Measurements from ENCODE around the gene CFAP74.
"Not testable (repeated sequence)": the region's sequence is repeated elsewhere in the genome, so short reads cannot be mapped to it uniquely, and the experiment has no call there.

CFAP74 gene

DNA sequence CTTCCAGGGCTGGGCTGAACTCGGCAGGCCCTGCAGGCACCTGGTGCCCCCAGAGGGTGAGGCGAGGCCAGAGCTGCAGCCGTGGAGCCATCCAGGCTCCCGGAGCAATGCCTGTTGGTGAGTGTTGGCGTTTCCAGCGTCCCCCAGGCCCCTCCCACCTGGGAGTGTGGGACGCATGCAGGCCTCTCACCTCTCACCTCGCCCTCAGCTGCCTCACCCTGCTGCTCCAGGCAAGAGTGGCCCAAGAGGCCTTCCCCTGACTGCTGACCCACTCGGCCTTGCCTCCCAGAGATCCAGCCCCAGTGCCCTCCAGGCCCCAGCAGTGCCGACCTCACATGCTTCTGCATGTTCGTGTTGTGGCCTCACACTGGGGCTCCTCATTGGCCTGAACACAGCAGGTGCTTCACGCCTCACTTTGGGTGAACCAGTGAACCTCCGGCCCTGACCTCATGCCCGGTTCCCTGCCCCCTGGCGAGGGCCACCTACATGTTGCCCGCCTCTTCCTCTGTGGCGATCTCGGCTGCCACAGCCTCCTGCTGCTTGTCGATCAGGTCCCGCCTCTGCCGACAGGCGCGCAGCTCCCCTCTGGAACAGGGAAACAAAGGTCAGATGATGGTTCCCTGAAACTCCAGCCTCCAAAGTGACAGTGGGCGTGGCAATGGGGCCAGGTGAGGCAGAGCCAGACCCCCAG lies 17.0 kb downstream of the CFAP74 start:
- FAIRE-seq: no peak

DNA sequence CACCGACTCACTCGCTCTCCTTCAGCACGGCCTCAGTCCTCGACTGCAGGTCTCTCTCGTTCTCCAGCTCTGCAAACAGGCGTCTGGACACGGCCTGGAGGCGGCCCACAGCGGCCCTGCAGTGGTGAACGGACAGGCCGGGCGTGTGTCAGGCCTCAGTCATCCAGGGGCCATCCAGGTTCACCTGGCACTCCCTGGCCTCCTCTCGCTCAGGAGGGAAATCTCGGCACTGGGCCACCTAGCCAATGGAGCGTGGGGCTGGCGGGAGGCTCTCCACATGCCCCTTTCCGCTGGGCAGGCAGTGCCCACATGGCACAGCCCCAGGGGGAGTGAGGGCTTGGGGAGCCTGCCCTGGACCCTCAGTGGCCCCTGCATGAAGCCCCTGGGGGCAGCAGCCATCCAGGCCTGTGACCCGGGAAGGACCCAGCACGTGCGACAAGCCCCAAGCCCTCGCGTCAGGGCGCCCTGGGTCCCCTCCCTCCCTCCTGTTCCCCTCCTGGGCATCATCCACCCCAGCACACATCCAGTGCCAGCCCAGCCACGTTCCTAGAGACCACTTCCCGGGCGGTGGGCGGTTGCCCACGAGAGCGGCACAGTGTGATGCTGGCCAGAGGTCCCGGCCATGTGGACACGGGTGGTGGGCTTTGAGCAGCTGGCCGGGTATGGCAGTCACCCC lies 18.1 kb downstream of the CFAP74 start:
- no peak for FAIRE-seq

DNA sequence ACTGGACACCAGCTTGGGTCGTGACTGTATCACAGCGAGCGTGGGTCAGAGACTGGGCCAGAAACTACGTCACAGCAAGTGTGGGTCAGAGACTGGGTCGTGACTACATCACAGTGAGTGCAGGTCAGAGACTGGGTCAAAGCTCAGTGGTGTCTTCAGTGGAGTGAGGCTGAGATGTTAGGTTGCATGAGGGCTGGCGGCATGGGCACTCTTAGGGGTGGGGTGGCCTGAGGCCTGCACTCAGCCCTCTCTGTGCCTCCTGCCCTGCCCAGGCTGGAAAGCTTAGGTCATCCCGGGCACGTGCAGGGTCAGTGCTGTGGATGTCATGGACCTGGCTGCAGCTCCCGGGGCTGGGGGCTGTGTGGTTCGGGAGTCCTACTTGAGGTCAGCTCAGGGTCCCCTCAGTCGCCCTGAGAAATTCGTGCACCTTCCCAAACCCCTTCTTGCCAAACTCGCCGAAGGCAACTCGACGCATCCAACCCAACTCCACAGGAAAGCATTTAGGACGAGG lies 19.0 kb downstream of the CFAP74 start:
- FAIRE-seq: no peak

DNA sequence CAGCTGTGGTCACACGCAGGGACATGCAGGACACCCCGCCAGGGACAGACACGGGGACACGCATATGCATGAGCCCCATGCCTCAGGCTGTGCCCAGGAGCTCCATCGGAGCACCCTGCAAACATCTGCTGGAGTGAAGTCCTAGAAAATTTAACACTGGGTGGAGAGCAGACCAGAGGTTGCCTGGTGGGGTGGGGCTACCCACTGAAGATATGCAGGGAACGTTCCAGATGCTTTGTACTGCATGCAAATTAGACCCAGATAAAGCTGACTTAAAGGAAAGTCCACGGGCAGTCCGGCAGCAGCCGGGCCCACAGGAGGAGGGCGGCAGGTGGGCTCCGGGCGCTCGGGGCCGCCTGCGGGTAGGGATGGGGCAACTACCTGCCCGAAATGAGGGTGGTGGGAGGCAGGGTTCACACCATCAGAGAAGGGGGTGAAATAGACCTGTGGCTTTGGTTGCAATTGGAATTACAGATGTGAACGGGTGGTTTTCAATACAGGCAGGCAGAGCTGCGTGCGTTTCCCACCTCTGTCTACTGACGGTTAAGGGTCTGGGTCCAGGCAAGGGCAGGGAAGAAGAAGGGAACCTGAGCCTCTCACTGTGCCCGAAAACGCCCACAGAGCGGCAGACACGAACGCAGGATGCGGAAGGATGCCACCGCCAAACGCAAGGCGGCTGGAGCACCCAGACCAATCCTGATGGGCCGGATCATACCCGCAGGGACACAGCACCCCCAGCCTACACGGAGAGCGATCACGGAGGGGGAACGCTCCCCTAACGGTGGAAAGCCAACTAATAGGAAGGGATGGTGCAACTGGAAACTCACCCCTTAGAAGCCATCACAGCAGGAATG lies 21.0 kb downstream of the CFAP74 start:
- FAIRE-seq: no peak

DNA sequence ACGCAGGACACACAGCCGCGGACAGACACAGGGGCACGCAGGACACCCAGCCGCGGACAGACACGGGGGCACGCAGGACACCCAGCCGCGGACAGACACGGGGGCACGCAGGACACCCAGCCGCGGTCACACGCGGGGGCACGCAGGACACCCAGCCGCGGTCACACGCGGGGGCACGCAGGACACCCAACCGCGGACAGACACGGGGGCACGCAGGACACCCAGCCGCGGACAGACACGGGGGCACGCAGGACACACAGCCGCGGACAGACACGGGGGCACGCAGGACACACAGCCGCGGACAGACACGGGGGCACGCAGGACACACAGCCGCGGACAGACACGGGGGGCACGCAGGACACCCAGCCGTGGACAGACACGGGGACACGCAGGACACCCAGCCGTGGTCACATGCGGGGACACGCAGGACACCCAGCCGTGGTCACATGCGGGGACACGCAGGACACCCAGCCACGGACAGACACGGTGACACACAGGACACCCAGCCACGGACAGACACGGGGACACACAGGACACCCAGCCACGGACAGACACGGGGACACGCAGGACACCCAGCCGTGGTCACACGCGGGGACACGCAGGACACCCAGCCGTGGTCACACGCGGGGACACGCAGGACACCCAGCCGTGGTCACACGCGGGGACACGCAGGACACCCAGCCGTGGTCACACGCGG lies 21.8 kb downstream of the CFAP74 start:
- FAIRE-seq: not testable (repeated sequence)

DNA sequence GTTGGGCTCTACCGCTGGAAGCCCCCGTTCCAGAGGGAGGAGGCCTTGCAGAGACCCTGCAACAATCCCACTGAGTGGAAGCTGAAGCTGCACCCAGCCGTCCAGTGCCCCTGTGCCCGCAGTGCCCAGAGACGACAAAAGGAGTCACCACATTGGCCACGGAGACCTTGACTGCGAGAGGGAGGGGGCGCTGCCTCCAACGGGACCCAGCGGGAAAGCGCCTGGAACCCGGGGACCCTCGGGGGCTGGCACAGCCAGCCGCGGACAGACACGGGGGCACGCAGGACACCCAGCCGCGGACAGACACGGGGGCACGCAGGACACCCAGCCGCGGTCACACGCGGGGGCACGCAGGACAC lies 22.5 kb downstream of the CFAP74 start:
- no peak for FAIRE-seq

DNA sequence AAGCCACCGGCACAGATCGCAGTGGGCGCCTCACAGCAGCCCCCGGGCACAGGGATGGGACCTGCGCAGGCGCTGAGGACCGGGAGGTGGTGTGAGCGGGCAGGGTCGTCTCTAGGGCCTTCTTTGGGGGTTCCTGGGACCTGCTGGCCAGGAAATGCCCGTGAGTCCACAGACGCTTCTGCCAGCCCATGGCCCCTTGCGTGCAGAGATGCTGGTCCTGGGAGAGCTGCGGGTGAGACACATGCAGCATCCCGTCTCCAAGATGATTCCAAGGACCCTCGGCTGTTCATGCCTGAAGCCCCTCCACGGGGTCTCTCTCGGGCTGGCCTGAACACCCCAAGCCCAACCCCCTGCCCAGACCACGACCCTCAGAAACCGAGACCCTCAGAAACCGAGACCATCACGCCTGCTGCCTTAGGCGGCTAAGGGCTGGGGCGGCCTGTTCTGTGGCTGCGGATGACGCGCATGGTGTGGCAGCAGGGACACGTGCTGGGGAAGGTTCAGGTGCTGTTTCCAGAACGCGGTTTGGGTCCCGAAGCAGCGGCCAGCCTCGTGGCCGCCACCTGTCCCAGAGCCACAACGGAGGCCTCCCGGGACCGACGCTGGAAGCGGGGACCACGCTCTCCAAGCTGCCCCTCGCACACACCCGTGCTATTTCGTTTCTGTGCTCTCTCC lies 23.0 kb downstream of the CFAP74 start:
- no peak for FAIRE-seq

DNA sequence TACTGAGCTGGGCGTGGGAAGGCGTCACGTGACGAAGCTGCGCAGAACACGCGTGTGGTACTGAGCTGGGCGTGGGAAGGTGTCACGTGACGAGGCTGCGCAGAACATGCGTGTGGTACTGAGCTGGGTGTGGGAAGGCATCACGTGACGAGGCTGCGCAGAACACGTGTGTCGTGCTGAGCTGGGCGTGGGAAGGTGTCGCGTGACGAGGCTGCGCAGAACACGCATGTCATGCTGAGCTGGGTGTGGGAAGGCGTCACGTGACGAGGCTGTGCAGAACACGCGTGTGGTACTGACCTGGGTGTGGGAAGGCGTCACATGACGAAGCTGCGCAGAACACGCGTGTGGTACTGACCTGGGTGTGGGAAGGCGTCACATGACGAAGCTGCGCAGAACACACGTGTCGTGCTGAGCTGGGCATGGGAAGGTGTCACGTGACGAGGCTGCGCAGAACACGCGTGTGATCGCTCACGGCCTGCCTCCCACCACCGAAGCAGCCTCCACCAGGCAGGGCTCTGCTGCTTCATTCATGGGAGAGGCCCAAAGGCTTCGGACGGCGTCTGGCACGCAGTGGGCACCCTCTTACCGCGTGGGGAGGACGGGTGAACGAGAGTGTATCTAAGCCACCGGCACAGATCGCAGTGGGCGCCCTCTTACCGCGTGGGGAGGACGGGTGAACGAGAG lies 24.0 kb downstream of the CFAP74 start:
- no peak for FAIRE-seq

DNA sequence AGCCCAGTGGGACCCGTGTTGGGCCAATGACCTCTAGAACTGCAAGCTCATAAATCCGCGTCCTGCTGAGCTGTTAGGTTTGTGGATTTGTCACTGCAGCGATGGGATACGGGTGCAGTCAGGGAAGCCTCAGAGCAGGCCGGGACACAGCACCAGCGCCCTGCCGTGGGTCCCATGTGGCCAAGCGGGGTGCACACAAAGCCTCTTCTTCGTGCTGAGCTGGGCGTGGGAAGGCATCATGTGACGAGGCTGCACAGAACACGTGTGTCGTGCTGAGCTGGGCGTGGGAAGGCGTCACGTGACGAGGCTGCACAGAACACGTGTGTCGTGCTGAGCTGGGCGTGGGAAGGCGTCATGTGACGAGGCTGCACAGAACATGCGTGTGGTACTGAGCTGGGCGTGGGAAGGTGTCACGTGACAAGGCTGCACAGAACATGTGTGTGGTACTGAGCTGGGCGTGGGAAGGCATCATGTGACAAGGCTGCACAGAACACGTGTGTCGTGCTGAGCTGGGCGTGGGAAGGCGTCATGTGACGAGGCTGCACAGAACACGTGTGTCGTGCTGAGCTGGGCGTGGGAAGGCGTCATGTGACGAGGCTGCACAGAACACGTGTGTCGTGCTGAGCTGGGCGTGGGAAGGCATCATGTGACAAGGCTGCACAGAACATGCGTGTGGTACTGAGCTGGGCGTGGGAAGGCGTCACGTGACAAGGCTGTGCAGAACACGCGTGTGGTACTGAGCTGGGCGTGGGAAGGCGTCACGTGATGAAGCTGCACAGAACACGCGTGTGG lies 24.7 kb downstream of the CFAP74 start:
- not testable (repeated sequence) for FAIRE-seq

DNA sequence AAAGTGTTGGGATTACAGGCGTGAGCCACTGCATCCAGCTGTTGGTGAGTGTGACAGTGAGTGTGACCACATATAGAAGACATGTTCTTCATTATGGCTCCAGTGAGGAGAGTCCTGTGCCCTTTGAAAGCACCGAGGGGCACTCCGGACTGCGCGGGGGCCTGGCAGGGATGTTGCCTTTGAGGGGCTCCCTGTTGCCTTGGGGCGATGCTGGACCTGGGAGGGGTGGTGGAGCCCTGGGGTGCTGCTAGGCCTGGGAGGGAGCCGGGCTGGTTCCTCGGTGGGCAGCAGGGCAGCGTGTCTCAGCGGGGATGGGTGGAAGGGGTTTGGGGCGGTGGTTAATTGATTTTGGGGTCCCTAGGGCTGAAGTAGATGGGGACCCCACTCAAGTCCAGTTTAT lies 25.5 kb downstream of the CFAP74 start:
- FAIRE-seq: no peak

DNA sequence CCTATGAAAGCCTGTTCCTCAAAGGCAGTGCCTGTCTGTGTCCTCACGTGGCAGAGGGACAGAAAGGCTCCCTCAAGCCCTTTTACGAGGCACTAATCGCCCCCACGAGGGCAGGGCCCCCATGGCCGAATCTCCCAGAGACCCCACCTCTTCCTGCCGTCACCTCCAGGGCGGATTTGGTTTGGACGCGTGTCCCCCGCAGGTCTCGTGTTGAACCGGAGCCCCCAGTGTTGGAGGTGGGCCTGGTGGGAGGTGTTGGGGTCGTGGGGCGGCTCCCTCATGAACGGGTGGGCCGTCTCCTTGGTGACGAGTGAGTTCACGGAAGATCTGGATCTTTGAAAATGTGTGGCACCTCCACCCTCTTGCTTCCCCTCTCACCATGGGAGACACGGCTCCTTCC lies 27.6 kb downstream of the CFAP74 start:
- FAIRE-seq: no peak

DNA sequence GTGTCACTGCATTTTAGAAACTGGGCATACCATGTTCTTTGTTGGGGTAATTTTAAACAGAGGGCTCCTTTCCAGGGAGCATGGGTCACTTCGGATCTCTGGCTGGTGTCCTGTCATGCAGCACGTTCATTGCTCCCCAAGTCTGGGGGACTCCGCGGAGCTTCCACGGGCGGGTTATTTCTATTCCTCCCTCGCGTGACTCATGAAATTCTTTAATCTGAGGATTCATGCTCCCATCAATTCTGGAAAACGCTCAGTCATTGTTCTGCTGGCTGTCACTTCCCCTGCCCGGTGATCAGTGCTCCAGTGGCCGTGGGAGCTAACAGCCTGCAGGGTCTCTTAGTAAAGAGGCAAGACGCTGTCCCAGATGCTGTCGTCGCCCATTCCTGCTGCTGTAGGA lies 28.1 kb downstream of the CFAP74 start:
- FAIRE-seq: no peak

DNA sequence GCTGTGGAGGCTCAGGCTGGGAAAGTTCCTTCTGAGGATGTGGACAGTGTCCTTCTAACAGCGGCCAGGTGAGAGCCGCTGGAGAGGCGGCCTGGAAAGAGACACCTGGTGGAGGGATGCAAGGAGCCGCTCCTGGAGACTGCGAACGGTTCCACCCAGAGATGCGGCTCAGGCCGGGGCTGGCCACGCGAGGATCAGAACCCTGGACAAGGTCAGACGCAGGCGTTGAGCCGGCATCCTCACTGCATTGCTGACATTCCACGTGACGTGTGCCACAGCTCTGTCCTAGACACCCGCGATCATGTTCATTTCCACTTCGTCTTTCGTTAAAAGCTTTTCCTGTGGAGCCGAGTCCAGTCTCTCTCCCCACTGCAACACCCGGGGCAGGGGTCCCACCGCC lies 28.8 kb downstream of the CFAP74 start:
- FAIRE-seq: no peak

DNA sequence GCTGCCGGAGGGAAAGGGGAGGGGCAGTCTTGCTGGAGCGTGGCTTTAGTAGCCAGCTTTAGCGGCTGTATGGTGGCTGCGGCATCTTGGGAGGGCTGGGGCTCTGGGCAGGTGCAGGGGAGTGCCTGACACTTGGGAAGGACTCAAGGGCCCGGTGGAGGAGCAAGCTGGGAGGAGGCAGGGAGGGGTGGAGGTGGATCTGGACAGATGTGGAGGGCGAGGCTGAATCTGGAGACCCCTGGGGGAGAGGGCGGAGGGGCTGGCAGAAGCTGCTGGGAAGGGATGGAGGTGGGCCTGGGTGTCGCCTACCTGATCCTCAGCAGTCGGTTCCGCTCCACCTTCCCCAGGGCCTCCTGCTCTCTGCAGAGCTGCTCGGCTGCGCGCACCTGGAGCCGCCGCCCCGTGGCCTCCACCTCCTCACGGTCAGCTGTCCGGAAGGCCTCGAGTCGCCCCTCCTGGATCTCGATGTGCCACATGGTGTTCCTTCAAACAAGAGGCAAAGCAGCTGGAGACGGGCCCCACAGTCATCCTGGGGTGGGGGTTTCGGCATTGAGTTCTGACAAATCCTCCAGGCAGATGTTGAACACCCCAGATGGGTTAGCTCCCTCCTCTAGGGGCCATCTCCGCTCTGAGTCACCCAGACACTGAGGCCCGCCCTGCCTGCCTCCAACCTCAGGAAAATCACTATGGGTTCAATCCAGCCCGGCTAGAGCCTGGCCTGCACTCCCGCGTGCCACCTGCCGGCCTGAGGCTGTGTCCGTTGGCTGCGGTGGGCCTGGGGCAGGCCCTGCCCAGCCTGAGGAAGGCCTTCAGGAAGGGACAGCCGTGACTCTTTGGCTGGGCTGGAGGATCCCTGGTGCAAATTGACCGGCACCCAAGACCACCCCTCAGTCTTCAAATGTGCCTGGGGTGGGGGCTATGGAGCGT lies 29.6 kb downstream of the CFAP74 start:
- FAIRE-seq: no peak

DNA sequence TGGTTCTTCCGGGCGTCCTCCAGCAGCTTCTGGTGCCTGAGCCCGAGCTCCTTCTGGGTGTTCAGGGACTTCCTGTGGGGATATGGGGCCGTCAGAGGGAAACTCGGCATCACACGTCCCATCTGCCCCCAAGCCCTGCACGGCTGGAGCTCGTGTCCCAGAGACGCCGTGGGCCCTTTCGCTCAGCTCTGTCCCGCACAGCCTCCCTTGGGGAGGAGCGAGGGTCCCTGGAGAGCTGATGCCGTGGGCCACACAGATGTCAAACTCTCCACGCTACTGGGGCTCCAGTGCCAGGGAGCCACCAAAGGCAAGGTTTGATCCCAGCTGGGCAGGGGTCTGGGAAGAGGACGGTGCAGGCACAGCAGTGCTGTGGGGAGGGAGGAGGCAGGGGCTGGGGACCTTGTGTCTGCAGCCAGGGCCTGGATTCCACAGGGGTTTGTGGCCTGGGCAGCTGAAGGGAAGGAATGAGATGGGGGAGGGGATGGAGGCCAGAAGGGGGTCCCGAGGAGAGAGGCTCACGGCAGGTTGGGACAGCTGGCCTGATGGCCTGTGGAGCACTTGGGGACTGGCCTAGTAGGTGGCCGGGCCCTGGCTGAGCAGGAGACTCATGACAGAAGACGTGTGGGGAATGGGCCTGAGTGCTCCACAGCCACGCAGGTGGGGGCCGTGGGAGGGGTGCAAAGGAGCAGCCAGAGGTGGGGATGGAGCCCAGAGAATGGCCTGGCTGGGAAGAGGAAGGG lies 30.4 kb downstream of the CFAP74 start:
- FAIRE-seq: no peak

DNA sequence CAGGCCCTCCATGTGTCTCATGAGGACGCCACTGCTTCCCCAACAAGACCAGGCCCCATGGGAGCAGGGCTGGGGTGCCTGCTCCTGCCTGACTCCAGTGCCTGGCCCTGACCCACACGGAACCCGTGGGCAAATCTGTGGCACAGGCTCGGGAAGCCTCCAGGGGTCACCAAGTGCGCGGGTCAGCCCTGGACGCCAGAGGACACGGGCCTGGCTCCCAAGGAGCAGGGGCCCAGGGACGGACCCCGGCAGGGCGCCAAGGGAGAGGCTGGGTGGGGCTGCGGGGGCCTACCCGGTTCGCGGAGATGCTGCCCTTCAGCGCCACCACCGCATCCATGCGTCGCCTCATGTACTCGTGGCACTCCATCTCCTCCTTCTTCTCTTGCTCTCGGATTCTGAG lies 31.9 kb downstream of the CFAP74 start:
- FAIRE-seq: no peak

DNA sequence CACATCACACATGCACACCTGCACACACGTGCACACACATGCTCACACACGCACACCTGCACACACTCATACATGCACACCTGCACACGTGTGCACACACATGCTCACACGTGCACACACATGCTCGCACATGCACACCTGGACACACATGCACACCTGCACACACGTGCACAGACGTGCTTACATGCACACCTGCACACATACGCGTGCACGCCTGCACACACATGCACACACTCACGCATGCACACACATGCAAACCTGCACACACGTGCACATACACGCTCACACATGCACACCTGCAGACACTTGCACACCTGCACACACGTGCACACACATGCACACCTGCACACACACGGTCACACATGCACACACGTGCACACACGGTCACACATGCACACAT lies 32.6 kb downstream of the CFAP74 start:
- FAIRE-seq: no peak

DNA sequence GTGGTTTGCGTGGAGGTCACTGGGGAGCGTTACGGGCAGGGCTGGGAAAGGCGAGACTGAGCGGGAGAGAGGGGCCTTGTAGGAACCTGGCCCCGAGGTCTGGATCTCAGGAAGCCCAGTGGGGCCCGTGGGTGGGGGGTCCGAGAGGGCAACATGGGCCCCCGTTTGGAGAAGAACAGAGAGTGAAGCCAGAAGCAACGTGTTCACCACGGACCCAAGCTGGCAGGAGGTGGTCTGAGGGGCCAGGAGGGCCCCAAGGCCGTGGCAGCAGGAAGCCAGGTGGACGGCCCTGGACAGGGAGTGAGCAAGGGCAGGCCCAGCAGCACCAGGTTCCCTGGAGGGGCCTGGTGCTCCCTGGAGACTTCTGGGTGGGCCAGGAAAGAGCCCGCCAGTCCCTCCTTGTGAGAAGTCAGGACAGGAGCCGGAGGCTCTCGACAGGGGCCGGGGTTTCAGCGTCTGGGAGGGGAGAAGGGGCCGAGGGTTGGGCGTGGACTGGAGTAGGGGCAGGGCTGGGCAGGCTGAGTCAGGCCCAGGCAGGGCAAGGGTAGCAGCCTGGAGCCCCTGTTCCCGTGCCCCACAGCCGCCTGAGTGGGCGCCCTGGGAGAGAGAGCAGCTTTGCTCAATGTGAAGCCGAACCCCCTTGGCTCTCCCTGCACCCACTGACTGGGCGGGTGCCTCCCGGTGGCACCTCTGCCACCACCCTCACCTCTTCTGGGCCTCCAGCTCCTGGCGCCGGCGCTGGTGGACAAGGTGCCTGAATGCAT lies 33.5 kb downstream of the CFAP74 start:
- no peak for FAIRE-seq

Measured in colon (tissue), 2 donors.